A549 (cell line): ENCODE measurements around the gene KCNAB3.

ENCODE experiments used
- POLR2A ChIP-seq: IDR thresholded peaks from 2 replicates; pipeline ENCODE4 v1.6.1; 2012; ENCODE audit warnings: mild to moderate bottlenecking, low read length
- TF ChIP-seq, protein P1 (sequence below): fragments of >200 bp; sonication (Bioruptor Twin); formaldehyde crosslinking; IDR thresholded peaks from 3 replicates; pipeline ENCODE4 v1.5.1; 2016
- TF ChIP-seq, protein P2 (sequence below): fragments of 450-650 bp; IDR thresholded peaks from 2 replicates; pipeline ENCODE4 v1.6.1; 2014; ENCODE audit warnings: antibody characterized with exemption

DNA sequence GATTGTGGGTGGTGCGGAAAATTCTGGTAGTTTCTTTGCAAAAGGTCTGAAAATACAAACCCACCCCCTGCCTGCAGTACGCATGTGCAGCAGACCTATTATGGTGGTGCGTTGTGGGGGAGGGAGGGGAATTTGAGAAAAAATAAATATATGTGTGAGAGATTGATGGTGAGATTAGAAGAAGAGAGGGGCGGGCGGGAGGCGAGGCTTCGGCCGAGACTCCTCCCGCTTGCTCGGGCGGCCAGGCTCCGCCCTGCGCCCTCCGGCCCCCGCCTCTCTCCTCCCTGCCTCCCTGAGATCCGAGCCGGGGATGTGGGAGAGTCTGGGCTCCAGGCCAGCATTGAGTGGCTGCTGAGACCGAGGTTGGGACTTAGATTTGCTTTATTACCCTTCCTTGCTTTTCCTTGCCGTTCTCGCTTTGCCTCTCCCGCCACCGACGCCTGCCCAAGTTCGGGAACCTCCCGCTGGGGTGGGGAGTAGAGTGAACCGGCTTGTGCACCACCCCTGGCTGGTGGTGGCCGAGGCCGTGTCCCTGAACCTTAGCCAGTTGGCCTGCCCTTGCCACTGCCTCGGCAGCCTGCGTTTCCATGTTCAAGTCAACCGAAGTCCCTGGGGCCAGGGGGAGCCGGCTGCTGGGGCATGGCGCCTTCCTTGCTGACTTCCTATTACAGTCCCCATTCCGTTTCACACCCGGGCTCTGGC, 42.0 kb downstream of the KCNAB3 start:
- TF ChIP-seq POLR2A = peak; percentile 75
- TF ChIP-seq, protein P1, sequence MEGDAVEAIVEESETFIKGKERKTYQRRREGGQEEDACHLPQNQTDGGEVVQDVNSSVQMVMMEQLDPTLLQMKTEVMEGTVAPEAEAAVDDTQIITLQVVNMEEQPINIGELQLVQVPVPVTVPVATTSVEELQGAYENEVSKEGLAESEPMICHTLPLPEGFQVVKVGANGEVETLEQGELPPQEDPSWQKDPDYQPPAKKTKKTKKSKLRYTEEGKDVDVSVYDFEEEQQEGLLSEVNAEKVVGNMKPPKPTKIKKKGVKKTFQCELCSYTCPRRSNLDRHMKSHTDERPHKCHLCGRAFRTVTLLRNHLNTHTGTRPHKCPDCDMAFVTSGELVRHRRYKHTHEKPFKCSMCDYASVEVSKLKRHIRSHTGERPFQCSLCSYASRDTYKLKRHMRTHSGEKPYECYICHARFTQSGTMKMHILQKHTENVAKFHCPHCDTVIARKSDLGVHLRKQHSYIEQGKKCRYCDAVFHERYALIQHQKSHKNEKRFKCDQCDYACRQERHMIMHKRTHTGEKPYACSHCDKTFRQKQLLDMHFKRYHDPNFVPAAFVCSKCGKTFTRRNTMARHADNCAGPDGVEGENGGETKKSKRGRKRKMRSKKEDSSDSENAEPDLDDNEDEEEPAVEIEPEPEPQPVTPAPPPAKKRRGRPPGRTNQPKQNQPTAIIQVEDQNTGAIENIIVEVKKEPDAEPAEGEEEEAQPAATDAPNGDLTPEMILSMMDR = no peak
- TF ChIP-seq, protein P2, sequence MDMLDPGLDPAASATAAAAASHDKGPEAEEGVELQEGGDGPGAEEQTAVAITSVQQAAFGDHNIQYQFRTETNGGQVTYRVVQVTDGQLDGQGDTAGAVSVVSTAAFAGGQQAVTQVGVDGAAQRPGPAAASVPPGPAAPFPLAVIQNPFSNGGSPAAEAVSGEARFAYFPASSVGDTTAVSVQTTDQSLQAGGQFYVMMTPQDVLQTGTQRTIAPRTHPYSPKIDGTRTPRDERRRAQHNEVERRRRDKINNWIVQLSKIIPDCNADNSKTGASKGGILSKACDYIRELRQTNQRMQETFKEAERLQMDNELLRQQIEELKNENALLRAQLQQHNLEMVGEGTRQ = no peak
